NCI-H345 (cell line): ENCODE results near the gene KIF26A.
A peak's percentile ranks its signal among the peaks of the same experiment; 100 is the strongest.

Experiments
- DNase-seq: peaks from one replicate; lab custom pipeline; 2025; lab: John Stamatoyannopoulos, UW

KIF26A gene

DNA sequence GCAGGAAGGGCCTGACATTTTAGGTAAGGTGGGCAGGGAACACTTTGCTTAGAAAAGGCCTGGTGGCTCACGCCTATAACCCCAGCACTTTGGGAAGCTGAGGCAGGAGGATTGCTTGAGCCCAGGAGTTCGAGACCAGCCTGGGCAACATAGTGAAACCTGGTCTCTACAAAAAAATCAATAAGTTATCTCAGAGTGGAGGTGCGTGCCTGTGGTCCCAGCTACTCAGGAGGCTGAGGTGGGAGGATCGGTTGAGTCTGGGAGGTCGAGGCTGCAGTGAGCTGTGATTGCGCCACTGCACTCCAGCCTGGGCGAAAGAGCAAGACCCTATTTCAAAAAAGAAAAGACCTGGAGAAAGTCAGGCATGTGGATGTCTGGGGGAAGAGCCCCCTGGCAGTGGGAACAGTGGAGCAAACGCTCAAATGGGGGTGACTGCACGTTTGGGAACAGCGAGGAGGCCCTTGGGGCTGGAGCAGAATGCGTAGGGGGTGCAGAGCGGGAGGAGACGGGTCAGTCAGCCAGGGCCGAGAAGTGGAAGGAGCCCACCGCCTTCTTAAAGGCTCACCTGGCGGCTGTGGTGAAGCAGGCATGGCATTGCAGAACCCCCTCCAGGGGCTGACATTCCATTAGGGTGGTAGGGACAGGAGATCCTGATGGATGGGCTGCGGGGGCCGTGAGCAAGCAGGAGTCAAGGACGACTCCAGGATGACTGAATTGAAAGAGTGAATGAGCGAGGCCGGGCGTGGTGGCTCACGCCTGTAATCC lies 6.2 kb upstream of the KIF26A start:
- no peak for DNase-seq

DNA sequence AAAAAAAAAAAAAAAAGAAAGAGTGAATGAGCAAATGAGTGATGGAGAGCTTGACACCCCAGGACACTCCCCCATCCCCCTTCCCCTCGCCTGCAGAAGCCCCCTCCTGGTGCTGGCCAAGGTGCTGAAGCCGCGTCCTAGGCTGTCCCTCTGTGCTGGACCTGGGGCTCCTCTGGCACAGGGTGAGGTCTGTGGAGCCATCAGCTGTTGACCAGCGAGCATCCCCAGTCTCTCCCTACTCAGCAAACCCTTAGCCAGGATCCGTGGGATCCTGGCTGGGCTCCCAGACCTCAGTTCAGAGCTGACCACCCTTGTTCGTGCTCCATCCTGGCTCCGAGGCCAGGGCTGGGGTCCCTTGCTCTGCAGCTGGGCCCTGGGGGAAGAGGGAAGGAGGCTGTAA lies 5.4 kb upstream of the KIF26A start:
- no peak for DNase-seq

DNA sequence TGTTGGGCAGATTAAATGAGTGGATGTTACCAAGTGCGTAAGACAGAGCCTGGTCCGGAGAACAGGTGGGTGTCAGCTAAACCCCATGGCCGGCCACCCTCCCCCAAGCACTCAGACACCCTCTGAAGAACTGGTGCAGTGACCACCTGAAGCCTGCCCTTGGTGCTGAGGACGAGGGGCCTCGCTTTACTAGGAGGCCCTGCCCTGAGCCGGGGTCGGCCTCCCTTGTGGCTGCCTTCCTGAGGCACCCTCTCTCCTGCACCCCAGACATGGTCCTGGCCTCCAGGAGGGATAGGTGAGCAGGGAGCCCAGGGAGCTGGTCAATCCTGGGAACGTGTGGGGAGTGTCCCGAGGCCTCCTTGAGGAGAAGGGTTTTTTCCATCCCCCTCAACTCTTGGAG lies 4.9 kb upstream of the KIF26A start:
- DNase-seq, result no peak

DNA sequence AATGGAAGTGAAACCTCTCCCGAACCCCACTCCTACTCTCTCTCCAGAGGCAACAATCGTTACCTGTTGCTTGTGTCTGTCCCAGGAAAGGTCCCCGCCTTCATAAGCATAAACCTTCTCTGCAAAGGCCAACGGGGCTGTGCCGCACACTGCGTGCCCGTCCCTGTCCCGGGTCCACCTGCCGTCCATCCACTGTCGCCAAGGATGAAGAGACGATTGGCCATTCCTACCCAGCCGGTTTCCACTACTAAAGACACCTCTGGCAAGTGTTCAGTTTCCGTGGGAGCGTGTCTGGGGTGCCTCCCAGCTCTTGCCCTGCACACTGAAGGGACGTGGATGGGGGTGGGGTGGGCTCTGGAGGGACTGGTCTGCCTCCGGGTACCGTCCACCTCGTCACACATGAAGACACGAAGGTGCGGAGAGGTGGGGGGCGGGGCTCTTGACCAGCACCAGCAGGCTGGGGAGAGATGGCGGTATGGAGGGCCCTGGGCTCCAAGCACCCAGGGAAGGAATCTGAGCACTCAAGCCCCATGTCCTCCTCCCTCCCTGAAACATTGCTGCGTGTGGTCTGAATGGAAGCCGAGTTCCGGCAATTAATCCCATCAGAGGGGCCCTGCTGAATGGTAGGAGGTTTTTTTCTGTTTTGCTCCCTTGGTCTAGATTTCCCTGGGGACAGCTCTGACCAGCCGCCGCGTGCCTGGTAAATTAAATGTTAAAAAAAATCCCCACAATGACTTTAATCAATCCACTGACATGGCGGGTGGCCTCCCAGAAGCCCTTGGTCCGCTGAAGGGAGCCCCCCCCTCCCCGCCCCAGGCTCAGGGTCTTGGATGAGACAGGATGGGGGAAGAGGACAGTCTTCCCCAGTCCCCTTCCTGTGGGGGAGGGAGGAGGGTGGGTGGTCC lies 4.1 kb upstream of the KIF26A start:
- DNase-seq, result no peak

DNA sequence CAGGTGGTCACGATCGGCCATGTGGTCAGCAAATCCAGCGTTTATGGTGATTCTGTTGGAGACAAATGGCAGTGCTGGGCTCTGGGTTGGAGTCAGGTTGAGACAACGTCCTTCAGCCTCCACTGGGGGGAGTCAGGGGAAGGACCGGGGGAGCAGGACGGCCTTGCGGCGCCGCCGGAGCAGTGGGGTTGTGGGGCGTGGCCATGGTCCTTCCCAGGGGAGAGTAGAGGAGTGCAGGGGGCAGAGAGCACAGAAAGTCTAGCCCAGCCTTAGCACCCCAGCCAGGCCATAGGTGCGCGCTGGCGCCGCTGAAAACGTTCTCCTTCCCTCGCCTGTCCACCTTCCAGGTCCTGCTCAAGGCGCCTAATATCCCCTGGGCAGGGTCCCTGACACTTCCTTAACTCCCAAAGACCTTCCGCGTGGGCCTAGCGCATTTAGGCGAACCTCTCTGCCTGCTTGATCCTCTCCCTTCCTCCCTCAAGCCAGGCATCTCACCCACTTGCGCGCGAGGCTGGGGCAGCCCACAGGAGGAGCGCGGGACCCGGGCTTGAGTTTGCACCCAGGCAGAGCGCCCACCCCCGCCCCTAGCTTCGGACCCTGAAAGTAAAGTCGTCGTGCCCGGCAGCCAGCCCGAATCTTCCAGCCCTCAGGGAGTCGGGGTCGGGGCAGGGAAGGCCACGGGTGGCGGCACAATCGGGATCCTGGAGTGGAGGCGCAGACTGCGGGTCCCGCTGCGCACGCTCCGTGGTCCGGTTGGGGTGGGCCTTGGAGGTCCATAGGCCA lies 3.1 kb upstream of the KIF26A start:
- DNase-seq, result no peak

DNA sequence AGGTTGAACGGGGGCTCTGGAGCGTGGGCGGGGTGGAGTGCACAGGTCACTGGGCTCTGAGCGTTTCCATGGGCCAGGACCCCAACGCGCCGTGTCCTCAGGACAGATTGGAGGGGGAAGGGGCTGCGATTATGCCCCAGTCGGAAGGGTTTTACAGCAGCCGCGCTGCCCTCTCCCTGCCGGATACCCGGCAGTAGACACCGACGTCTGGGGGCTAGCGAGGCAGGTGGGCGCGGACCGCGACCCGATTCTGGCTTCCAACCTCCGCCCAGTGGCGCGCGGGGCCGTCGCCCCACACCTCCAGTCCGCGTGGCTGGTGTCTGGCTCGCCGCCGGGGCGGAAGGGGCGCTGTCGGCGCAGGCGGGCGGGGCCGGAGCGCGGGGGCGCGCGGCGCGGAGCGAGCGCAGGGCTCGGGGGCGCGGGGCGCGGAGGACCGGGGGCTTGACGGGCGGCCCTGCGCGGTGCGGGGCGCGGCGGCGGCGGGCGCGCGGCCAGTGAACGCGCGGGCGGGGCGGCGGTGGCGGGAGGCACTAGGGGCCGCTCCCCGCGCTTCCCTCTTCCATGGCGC lies 2.4 kb upstream of the KIF26A start:
- DNase-seq, result no peak

DNA sequence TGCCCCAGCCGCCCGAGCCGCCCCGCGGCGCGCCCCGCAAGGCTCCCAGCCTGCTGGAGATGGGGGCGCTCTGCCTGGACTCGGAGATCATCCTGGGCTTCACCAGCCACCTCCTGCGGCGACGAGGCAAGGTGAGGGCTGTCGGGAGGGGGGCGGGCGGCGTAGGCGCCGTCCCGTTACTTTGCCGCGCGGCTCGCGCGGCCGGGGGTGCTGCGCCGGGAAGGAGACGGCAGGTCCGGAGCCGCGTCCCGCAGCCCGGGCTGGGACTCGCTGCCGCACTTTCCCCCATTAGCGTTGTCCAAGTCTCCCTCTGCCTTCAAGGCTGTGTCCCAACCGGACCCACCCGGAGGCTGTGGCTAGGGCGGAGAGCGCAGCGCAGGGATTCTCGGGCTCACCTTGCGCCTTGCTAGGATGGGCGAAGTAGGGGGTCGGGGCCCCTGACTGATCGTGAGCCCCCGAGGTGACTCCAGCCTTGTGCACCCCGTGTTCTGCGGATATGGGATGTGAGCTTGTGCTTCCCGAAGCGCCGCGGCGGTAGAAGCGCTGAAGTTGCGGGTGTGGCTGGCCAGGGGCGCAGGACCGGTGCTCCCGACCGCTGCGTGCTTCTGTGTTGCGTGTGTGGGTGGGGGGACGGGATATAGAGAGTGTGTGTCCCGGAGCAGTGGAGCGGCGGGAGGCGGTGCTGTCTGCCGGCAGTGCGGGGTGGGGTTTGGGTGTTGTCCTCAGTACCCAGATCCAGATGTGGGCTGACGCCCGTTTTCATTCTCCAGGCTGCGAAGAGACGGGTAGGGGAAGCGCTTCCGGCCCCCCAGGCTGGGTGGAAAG lies 1.7 kb upstream of the KIF26A start:
- no peak for DNase-seq

DNA sequence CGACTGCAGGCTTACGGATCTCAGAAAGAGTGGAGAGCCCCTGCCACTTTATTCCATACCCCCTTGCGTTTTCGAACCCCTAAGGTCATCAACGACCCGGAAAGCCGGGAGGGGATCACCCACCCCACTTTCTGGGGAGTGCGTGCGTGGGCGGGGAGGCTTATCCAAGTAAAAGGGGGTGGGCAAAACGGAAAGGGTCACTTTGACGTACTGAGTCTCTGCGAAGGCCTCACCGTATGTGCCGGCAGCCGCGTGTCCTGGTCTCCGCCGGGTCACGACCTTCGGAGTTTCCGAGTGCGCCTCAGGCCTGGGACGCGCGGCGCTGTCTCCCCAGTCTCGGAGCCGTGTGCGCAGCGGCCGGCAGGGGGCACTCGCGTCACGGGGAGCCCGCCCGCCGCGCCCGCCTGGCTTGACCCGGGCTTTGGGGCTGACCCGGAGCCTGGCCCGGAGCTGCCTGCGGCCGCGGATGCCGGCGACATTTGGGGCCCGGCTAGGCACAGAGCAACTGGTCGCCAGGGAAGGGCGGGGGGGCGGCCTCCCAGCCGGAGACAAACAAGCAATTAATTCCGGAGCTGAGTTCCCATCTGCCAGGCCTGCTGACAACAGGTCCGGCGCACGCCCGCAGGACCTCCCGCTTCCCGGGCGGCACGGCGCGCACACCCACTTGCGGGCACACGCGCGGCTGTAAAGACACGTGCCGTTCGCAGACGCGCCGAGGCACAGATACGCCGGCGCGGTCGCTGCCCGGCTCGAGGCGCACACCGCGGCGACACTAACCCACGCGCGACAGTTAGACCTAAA lies 890 bp upstream of the KIF26A start:
- peak; percentile 82 for DNase-seq

DNA sequence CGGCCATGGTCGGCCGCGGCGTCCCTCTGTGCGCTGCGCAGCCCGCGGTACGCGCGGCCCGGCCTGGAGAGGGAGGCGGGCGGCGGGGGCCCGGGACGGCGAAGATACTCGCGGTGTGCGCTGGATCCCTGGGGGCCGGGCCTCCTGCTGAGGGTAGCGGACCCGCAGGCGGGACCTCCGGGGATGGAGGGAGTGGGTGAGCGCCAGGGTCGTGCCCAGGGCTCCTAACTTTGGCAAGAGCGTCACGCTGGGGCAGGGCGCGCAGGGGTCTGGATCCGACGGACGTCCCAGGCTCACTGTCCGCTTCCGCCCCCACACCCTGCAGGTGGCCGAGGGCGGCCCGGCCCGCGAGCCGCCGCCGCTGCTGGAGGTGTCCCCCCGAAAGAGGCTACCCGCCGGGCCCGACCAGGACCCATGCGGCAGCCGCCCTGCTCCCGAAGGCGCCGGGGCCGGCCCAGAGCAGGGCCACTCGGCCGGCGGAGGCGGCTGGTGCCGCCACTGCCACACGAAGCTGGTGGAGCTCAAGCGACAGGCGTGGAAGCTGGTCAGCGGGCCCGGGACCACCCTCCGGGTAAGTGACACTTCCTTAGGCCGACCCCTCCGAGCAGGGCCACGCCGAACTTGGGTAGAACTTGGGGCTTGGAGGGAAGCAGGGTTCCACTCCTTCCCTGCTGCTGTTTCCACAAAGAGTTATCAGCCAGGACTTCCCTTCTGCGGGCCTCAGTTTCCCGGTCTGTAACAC lies 502 bp downstream of the KIF26A start:
- DNase-seq, result no peak

DNA sequence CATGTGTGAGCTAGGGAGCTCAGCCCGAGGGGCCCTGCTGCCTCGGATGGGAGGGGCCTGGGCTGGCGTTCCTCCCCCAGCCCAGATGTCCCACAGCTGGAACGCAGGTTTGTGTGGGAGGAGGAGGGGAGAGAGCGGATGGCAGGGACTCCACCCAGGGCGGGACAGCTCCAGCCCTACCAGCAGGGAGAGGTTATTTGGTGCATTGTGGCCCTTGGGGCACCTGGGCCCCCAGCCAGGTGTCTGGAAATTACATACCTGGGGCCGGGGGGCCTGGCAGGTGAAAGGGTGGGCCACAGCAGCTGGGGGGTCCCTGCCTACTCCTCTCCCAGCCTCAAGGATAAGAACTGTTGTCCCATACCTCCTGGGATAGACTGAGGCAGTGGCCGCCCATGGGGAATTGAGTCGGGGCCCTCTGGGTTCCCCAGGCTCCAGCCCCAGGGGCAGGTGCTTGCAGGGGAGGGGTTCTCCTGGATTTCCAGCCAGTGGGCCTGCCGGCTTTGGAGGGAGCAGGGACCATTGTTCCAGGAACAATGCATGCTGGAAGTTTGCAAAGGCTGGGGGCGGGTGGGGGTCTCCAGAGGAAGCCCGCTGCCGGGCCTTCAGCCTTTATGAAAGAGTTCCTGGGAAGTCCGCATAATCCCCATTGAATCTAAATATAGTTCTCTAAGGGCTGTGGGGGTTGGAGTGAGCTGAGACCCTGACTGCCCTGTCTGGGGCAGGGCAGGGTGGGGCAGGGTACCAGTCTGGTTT lies 1.2 kb downstream of the KIF26A start:
- DNase-seq, result no peak

DNA sequence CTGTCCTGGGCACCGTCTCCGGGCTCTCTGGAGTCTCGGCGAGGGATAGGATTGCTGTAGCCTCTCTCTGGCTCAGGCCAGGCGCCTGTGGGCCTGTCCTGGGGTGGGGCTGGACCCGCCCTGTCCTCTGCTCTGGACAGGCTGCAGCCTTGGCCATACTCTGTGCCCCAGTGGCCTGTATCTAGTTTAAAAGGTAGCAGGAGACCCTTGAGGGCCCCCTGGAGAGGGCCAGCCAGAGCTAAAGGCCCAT lies 1.8 kb downstream of the KIF26A start:
- DNase-seq, result no peak

DNA sequence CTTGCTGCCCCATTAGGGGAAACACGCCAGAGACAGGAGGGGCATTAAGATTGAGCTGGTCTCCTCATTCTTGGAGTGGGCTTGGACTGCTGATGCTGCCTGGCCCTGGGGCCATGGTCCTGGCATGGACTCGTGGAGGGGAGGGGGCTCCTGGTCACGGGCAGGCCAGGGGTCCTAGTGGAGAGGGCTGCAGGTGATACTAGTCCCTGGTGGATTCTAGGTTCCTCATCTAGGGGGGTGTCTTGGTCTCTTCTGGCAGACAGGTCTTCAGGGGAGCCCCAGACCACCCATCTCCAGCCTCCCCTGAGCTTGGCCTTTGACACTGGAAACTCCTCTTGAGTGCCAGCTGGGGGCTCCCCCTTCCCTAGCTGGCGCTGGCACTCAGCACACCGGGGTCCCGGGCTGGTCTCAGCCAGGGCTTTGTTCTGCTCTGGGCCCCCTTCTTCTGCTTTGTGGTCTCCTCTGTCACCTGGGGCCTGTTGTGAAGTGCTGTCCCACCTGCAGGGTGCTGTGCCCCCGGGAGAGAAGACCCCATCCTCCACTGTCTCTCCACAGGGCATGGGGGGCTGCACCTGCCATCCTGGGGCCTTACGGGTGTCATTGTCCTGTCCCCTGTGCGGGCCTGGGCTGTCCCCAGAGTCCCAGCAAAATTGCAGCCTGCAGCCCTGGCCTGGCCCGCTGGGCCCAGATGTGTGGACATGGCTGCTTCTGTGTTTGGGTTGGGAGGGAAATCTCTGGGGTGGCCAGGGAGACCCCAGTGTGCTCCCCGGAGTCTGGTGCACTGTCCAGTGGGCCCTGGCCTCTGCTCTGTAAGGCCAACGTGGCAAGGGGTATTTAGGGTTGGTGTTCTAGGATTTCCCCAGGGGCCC lies 2.3 kb downstream of the KIF26A start:
- no peak for DNase-seq

DNA sequence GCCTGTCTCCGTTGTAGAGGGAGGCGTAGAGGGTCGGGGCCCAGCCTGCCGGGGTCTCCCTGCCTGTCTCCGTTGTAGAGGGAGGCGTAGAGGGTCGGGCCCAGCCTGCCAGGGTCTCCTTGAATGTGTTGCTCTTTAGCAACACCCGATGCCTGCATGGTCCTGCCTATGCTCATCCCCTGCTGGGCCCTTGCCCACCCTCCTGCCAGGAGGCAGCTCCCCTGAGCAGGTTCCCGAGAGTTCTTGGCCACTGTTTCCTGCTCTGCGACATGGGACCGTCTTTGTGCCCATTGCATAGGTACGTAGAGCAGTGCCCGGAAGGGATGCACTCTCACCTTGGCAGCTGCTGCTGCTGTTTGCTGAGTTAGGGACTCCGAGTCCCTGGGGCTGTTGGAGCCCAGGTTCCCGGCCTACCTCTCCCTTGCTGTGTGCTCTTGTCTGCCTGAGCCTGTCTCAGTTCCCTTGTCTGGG lies 3.3 kb downstream of the KIF26A start:
- no peak for DNase-seq

DNA sequence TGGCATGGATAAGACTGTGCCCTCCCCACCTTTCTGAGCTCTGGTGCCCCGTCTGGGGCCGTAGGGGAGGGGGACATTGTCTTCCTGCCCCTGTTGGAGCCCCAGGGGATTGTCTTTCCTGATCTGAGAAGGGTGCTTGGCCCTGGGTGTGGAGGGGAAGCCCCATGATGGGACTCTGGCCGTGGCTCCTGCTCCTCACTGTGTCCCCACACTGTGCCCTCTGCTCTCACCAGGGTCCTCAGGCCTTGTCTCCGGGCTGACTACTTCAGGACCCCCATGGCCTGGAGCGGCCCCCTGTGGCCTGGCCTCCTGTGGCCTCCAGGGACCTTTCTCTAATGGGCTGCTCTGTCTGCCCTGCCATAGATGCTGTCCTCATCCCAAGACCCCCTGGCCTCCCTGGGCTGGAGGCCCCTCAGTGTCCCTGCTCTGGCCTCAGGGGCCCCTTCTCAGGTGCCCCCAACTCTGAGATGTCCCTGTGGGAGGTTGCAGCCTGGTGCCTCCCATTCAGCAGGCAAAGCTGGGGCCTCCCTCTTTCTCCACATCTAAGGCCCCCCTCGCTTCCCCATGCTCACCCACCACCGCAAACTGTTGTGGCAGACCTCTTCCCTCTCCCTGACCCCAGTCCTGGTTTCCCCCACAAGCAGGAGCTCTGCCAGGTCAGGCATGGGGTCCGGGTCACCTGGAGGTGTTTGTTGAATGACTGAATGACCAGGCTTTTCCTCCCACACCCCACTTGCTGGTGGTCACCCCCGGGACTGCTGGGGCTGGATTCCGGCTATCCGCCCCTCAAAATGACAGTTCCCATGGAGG lies 4.0 kb downstream of the KIF26A start:
- no peak for DNase-seq

DNA sequence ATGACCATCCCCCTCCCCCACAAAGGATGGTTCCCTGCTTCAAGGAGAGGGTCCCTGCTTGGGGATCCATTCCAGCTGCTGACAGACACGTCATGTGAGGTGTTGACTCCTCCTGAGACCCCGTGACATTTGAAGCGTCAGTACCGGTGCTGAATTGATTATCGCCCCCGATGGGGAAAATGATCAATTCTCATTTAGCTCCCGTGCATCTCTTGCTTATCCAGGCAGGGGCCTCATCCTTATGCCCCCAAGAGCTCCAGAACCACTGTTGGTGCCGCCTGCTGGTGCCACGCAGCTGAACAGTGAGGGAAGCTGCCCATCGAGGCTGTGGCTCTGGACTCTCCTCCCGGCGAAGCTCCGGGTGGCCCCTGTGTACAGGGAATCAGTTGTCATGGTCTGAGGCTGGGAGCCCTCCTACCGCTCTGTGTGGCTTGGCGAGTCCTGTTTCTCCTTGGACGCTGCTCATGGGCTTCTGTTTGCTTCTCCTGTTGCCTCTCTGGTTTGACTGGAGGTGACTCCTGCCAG lies 4.6 kb downstream of the KIF26A start:
- DNase-seq, result no peak

DNA sequence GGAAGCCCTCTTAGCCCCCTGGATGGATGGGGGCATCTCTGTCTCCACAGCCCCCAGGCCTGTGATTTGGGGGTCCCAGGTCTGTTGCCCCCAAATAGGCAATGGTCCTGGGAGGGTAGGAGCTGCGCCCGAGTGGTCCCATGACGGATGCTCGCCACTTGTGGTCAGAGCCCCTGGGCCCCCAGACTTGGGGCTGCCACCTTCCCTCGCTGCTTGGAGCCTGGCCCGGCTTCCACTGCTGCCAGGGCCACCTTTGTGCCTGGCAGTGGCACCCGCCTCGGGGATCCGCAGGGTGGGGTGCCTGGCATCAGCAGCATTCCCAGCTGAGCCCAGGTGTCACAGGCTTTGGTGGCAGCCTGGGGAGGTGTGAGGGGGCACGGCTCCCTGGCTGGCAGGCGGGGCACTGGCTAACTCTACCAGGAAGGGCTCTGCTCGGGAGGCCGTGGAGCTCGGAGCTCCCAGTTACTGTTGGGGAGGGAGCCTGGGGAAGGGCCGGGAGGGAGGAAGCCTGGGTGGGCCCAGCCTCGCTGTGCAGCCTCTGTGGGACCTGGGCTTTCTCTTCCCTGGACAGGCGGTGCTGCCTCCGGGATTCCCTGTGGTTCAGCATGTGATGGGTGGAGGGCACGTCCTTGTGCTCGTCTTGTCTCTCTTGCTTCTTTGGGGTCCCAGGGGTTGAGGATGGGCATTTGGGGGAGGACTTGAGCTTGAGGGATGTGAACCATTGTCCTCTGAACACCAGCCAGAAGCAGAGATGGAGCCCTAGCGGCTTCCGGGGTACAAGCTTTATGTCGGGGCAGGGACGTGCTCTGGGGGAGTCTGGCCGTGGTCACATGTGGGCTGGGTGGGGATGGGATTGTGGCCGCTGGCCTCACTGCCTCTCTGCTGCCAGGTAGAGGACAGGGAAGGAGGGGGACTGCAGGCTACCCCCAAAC lies 5.4 kb downstream of the KIF26A start:
- no peak for DNase-seq
